OCI-M1 (cell line): Measurements from ENCODE around the gene GPSM1.
A peak's percentile ranks its signal among the peaks of the same experiment; 100 is the strongest.

Source experiments
- DNase-seq: peaks from one replicate; lab custom pipeline; 2025; lab: John Stamatoyannopoulos, UW

Gene GPSM1

DNA sequence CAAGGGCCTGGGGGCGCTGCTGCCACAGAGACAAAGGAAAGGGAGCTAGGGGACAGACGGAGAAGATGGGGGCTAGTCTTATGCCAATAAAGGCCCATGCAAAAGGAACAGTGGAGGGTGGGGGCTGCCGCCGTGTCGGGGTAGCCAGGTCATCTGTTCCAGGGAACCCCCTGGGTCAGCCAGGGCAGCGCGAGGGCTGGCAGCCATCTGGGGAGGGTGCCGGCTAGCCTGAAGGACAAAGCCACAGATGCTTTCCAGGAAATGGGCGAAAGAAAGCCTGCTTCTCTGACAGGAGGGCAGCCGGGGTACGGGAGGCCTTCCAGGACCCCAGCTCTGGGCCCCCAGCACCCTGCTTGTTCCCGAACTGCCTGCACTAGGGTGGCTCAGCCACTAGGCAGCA is 47.8 kb downstream of the GPSM1 start:
- DNase-seq = no peak

DNA sequence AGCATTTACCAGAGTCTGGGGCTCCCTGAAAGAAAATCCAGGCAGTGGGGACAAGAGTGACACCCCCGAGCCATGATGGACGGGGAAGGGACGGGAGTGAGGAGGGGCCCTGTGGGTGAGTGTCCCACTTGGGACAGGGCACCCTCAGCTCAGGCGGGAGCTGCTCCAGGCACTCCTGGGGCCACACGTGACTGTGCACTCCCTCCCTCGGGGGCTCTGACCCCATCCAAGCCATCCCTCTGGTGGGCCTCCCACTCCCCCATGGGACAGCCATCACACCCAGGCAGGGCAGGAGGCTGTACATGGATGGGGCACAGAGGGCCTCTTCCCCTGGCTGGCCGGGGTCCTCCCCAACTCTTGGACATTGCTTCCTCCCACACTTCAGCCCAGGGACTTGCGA is 49.1 kb downstream of the GPSM1 start:
- no peak for DNase-seq

DNA sequence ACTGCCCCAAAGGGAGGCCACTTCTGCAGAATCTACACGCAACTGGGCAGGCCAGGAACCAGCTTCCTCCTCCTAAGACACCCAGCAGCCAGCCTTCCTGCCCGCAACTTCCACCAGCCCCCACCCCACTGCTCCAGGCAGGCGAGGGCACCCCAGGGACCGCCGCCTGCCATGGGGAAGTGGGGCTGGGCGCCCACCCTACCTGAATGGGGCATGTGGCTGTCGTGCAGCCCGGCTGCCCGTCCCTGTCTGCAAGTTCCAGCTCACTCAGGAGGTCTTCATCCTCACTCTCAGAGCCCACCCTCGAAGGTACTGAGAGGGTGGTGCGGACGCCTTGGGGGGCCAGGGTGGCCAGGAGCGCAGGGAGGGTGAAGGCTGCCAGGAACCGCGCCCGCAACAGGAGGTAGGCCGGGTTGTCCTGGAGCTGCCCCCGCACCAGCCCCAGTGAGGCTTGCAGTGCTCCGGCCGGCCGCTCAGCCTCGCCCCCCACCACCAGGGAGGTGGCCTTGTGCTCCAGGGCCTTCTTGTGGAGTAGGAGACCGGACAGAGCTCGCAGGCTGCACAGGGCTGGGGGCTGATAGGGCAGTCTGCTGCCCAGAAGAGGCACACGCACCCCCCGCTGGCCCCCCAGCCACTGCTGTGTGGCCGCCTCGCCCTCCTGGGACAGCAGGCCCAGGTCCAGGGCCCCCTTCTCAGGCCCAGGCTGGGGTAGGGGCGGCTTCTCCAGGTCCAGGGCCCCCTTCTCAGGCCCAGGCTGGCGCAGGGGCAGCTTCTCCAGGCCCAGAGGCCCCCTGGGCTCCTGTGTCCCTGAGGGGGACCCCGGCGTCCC is 50.2 kb downstream of the GPSM1 start:
- DNase-seq = no peak

DNA sequence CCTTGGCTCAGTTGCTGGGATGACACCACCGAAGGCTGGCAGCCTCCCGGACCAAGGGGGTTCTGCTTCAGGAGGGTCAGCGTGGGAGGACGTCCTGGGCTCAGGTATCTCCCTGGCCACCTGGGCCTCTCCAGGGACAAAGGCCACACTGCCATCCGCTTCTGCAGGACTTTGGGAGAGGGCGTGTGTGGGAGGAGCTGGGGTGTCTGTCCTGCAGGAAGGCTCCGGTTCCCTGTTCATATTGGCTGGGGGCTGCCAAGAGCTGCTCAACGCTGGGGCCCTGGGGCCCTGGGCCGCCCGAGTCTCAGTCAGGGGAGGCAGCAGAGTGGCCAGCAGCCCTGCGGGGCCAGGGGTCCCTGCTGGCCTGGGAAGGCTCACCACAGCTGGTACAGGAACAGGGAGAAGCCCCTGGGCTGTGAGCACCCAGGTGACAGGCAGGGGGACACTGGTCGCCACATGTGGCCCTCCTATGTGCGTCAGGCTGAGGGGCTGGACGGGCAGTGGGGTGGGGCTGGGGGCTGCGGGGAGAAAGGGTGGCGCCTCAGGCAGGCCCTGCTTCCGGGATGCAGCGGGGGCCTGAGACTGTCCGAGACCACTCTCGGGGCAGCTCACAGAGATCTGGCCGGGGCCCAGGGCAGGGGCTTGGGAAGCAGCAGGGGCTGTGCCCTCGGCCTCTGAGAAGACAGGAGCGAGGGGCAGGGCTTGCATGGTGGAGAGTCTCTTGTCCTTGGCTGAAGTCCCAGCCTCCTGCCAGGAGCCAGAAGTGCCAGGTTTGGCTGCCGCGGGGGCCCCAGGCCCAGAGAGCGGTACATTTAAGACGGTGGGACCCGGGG is 51.0 kb downstream of the GPSM1 start:
- DNase-seq = no peak

DNA sequence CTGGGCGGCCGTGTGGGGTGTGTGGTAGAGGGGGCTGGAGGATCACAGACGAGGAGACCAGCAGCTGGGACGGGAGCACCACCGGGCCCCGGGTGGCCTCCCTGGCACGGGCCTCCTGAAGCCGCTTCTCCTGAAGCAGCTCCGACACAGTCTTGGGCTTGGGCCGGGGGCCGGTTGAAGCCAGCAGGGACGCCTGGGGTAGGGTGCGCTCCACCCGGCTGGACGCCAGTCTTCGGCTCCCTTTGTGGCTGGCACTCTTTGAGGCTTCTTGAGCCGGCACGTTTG is 51.6 kb downstream of the GPSM1 start:
- no peak for DNase-seq

DNA sequence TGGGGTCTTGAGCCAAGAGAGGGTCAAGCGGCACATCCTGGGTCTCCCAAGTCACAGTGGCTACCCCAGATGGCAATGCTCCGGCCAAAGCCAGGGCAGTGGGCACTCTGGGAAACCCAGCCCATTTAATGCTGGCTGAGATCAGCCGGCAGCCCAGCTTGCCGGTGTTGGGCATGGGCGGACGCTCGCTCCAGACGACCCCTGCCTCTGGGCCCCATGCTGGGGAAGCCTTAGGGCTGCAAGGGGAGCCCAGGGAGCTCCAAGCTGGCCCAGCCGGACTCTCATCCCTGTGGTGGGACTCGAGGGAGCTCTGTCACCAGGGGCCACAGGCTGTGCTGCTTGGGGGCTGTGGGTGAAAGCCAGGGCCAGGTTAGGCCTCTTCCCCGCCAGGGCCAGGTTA is 52.1 kb downstream of the GPSM1 start:
- no peak for DNase-seq

DNA sequence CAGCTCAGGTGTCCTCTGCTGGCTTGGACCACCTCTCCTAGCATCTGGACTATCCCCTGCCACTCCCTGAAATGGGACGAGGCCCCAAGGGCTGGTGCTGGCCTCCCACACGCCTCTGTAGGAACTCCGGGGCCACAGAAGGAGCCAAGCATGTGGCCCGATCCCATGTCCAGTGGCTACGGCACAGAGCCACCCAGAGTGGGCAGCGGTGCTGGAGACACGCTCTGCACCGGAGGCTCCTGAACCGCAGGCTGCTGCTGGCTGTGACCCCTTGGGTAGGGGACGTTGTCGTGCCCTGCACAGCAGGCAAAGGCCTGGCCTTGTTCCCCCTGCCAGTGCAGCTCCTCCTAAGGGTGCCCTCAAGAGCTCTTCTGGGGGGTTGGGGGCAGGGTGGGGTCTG is 52.6 kb downstream of the GPSM1 start:
- no peak for DNase-seq

DNA sequence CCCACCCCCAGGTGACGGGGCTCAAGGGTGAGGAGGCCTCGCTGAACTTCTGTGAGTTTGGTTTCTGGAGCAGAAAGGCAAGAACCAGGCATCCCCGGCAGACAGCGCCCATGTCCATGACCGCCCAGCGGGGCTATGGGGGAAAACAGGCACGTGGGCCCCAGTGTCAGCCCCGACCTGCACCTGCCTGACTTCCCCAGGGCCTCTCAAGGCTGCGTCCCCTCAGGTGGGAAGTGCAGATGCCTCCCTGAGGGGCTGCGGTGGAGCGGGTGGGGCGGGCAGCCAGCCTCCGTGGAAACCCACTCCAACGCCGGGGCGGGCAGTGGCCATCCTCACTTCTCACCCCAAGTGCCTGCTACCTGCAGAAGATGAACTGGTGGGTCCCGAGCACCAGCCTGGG is 53.0 kb downstream of the GPSM1 start:
- DNase-seq = no peak

DNA sequence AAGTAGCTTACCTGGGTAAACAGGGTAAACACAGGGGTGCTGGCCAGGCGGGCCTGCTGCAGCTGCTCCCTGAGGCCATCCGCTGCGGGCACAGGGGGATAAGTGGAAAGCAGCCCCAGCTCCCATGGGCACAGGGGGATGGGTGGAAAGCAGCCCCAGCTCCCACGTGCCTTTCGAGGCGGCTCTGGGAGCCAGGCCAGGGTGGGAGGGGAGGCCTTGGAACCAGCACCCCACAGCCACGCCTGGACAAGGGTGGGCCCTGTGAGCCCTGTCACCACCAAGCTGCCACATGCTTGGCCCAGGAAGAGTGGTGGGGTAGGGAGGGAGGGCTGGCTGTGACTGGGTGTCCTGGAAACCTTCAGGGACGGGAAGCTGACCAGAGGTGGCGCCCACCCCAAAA is 54.0 kb downstream of the GPSM1 start:
- DNase-seq = no peak

DNA sequence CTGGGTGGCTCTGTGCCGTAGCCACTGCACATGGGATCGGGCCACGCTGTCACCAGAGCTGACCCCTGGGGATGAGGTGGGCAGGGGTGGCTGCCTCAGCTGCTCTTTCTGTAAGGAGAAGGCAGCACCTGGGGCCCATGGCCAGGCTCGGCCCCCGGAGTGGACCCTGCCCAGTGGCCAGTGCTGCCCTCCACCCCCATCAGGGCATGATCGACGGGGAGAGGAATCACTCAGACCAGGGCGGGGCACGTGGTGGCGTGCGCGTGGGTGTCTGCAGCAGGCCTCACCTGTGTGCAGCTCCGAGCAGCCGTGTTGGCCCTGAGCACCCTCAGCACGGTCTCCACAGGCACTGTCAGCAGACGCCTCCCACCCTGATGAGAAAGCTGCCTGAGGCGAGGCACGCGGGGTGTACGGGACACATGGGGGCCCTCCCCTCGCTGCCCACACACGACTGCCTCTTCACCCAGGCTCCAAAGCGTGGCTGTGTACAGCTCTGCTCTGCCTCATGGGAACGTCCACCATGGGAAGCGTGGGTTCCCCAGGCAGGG is 54.7 kb downstream of the GPSM1 start:
- no peak for DNase-seq

DNA sequence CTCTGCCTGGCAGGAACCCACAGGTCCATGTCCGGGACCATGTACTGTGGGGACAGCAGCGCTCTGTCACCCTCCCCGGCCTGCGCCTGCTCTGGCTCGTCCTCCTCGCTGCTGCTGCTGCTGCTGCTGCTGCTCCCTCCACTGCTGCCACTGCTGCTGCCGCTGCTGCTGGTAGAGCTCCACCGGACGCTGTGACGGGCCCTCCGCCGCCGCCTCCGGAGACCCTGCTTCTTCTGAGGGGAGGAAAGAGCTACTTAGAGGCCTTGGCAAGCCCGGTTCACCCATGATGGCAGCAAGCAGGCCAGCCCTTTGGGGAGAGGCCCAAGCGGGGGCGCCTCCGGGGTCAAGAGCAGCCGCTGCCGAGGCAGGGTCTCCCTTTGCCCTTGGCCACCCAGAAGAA is 56.1 kb downstream of the GPSM1 start:
- DNase-seq = no peak

DNA sequence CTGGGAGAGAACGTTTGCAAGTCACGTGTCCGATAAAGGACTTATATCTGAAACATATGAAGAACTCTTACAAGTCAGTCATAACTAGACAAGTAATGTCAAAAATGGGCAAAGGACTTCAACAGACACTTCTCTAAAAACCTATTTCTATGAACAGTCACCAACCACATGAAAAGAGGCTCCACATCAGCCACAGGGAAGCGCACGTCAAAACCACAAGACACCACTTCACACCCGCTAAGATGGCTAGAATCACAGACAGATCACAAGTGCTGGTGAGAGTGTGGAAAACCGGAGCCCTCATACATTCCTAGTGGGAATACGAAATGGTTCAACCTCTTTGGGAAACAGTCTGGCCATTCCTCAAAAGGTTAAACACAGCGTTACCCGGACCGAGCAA is 57.7 kb downstream of the GPSM1 start:
- peak; percentile 3 for DNase-seq

DNA sequence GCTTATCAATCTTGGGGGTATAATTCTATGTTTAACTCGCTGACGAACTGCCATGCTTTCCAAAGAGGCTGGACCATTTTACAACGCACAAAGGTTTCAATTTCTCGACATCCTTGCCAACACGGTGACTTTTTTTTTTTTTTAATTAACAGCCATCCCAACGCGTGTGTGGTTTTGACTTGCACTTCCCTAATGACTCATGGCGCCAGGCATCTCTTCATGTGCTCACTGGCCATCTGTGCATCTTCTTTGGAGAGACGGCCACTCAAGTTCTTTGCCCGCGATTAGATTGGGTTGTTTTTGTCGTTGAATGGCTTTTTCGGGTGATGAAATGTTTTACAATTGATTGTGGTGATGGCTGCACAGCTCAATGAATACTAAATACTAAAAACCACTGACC is 58.7 kb downstream of the GPSM1 start:
- DNase-seq = no peak

DNA sequence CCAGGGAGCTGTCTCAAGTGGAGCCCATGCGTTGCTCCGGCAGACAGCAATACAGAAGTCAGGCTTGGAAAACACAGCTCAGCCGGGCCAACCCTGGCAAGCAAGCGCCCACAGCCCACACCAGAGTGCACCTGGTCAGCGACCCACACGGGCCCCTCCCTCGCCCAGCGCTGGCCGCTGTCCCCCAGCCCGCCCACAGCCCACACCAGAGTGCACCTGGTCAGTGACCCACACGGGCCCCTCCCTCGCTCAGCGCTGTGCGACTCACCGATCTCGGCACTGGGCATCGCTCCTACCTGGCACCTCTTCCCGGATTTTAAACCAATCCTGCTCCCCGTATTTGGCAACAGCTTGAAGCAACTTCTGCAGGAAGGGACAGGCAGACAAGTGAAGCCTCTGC is 59.9 kb downstream of the GPSM1 start:
- DNase-seq = no peak

DNA sequence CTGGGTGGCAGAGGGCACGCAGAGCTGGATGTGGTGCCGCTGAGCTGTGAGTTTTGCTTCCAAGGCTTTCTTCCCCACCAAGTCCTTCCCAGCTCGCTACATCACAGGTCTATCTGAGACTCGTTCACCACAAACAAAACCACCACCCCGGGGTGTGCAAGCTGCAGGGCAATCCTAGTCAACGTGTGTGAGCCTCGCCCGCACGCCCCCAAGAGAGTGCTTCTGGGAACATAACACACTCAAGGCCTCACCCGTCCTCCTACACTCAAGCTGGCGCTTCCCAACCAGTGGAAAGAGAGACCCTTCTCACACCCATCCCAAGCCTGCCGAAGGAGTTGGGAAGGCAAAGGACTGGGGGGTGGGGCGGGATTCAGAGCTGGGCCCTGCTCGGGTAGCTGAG is 62.1 kb downstream of the GPSM1 start:
- no peak for DNase-seq

DNA sequence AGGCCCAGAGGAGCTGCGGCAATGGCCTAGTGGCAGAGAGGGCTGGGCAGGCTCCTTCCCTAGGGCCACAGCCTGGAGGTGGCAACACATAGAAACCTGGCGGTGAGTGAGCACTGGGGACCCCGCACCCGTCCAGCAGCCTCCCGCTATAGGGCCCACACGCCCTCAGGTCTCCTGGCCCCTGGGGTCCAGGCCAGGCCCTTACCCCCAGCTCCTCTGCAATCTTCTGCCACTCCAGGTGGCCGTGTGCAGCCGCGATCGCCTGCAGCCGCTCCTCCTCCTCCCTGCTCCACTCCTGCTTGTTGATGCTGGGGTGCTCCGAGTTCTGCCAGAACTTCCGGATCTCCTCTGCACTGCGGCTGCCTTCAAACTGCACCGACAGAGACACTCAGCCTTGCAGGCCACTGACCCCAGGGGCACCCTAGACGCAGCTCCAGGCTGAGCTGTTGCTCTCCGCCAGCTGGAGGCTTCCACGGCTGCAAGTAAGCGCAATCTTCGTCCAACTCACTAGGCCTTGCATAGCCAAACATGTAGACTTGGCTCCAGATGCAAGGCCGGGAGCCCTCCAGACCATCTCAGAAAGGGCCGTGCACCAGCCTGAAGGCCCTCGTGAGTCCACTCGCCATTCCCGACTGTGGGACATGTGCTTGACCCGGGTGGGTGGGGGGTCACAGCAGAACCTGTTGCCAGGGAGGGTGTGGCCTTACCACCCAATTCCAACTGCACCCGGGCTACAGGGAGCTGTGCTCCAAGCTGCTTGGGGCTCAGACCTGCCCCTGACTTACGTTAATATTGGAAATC is 64.6 kb downstream of the GPSM1 start:
- no peak for DNase-seq

DNA sequence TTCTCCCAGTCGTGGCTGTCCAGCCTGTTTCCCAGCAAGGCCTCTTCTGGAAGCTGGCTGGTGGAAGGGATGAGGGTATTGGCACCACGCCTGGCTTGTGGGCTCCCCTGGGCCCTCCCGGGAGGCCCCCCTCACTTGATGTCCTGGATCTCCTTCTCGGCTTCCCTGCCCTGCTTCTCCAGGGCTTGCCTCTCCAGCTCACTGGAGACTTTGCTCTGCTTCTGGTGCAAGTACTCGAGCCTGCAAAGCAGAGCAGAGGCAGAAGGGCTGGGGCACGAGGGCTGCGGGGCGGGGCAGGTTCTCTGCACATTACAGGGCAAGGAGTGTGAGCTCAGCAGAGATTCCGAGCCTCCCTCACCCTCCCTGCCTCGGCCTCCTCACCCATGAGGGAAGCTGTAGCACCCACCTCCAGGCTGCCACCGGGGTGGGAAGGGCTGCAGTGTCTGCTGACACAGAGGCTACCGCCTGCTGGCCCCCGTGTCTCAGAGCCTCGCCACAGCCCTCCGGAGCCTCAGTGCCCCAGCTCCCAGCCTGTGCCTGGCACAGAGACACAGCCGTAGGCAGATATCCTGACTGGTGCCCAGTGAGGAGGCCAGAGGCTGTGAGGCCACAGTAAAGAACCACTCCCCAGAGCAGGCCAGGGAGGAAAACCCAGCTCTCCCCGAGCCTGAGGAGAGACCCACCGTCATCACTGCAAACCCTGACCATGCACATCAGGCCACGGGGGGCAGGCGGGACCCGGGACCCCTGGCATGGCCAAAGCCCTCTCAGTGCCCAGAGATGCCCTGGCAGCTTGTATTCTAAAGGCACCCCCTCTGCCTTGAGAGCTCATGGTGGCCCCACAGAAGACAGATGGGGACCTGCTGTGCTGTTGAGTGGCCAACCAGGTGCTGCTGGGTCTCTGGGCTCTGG is 65.5 kb downstream of the GPSM1 start:
- DNase-seq = no peak

DNA sequence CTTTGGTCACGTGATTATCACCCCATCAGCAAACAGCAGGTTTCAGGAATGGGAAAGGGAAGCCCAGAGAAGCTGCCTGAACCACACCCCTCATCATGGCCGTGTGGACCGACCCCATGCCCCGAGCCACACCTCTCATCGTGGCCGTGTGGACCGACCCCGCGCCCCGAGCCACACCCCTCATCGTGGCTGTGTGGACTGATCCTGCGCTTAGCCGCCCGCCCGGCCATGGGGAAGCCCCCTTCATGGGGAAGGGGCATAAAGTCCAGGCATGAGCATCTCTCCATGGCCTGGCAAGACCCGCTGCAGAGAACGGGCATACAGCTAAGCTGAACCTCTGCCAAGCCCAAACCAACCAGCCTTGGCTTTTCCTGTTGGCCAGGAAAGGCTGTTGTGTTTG is 66.2 kb downstream of the GPSM1 start:
- DNase-seq = no peak

DNA sequence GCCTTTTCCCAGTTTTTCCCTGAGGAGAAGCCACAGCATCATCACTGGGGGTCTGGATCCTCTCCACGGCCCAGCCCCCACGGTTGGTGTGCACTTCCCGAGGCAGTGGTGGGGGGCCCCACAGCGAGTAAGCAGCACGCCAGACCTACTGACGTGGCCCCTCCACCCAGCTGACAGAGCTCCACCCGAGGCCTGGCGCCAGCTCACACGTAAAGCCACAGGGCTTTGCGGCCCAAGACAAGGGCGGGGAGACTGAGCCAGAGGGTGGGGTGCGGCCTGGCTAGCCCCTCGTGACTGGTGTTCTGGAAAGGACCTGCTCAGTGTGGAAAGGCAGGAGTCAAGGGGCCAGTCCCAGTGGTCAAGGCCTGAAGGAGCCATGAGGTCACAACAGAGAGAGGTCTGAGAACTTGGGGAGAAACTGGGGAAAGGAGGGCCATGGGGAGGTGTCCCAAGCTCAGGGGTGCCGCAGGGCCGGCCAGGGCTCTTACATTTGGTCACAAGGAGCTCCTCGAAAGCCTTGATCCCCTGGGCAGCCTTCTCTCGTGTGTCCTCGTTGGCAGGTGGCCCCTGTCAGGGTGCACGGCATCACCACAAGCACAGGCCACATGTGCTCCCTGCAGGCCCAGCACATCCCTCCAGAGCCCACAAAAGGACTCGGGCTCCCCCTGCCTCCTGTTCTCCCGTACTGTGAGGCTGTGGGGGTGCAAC is 67.1 kb downstream of the GPSM1 start:
- DNase-seq = no peak

DNA sequence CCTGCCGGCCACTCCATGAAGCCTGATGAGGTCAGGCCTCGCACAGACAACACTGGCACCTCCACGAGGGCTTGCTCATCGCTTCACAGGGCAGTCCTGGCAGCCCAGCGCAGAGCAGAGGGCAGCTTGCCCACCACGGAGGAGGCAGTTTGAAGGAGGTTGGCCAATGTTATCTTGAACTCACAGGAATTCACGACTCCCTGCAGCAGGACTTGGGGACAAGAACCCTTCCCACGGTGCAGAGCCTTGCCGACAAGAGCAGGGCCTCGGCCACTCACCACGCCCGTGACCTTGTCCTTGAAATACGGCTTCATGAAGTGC is 67.6 kb downstream of the GPSM1 start:
- DNase-seq = no peak
